ENCODE measurements around the gene SEMA3B. TPM values are rescaled to one million over a fixed set of nuclear protein-coding genes. Genes with fewer than 3 reads are reported as not detected.
A peak's percentile ranks its signal among the peaks of the same experiment; 100 is the strongest.

The SEMA3B gene
- total RNA-seq, 1 experiment from 2014 or later, result 6.4 TPM

GRCh38 chr3:50235716-50236483 lies 33.0 kb upstream of the SEMA3B start, which contains the start of gene GNAI2:
Gene GNAI2 (plus strand): TSS chr3:50236204. CDS start chr3:50236336, 132 bp downstream.
- TF ChIP-seq CTCF (conservative IDR thresholded peaks at IDR 0.05), result no peak
- Mint-ChIP-seq H3K4me3 (peak within 1 kb of the TSS; percentile 96 to 99), H3K4me1 (peaks cover 53 to 65% of the 10 kb centered on the region in 2 experiments), H3K36me3 (ENCODE audit: insufficient read depth in 1 of 3, low read depth in 3 of 3) (peaks cover 2 to 7% (median 4%) of the 10 kb centered on the region in 3 experiments; a peak in 3 of 7 replicates), H3K9me3 (no peaks in the 10 kb centered on the region; a peak in 1 of 5 replicates), H3K27ac (peak within 1 kb of the TSS; percentile 91 to 99 (median 94)), H3K27me3 (ENCODE audit: low read depth) (peaks cover 8% of the 10 kb centered on the region)
- Histone ChIP-seq H2BK120ac (ENCODE audit: low read depth, low read length, poor library complexity, severe bottlenecking) (no peak within 1 kb of the TSS), H3K9me3 (ENCODE audit: control insufficient read depth, low read depth, low read length) (no peaks in the 10 kb centered on the region), H3K18ac (ENCODE audit: insufficient read length, low read depth, low read length) (no peak within 1 kb of the TSS), H4K8ac (replicated peaks; ENCODE audit: insufficient read length, low read depth, low read length) (no peak within 1 kb of the TSS), H3K79me2 (ENCODE audit: insufficient read depth, low read length) (peaks cover 17% of the 10 kb centered on the region; the same call in 1 of the 2 replicates), H2AFZ (ENCODE audit: low read length) (no peak within 1 kb of the TSS), H3K79me1 (ENCODE audit: insufficient read depth, low read depth, low read length, poor library complexity, severe bottlenecking) (peaks cover 6% of the 10 kb centered on the region), H4K5ac (ENCODE audit: insufficient read length, low read depth, low read length) (no peak within 1 kb of the TSS), H2BK15ac (ENCODE audit: low read depth, low read length) (no peak within 1 kb of the TSS), H4K91ac (ENCODE audit: insufficient read length, low read depth, low read length) (no peak within 1 kb of the TSS), H2BK20ac (ENCODE audit: low read depth, low read length, poor library complexity, severe bottlenecking) (no peak within 1 kb of the TSS), H4K20me1 (ENCODE audit: control insufficient read depth, insufficient read depth, insufficient read length) (no peaks in the 10 kb centered on the region), H3K4me2 (ENCODE audit: insufficient read depth, insufficient read length, low read length) (peak within 1 kb of the TSS; percentile 91), H2BK12ac (ENCODE audit: insufficient read length, low read depth, low read length) (no peak within 1 kb of the TSS), H3K23ac (ENCODE audit: insufficient read length, low read depth, low read length) (no peak within 1 kb of the TSS), H2BK5ac (ENCODE audit: insufficient read length, low read length) (no peak within 1 kb of the TSS), H2AK5ac (ENCODE audit: insufficient read length, low read length) (no peak within 1 kb of the TSS), H3K14ac (ENCODE audit: insufficient read depth, low read length) (peak within 1 kb of the TSS; percentile 48), H3T11ph (ENCODE audit: low read length) (no peak within 1 kb of the TSS), H3K27ac (ENCODE audit: insufficient read length, low read depth, low read length) (no peak within 1 kb of the TSS), H3K9ac (ENCODE audit: extremely low read depth, insufficient read length, low read length) (peak within 1 kb of the TSS; percentile 59), H3K23me2 (ENCODE audit: insufficient read length, low read depth, low read length, poor library complexity, severe bottlenecking) (peaks cover 14% of the 10 kb centered on the region), H3K27me3 (ENCODE audit: insufficient read depth, low read length) (no peaks in the 10 kb centered on the region), H3K56ac (ENCODE audit: insufficient read length, low read depth, low read length) (no peak within 1 kb of the TSS), H3K4me1 (ENCODE audit: insufficient read depth, low read length) (peaks cover 6% of the 10 kb centered on the region; the same call in 1 of the 2 replicates), H3K4ac (ENCODE audit: low read depth, low read length) (no peak within 1 kb of the TSS)
- no CpG with 5 or more reads among the region's 75 CpGs for WGBS (ENCODE audit: extremely low coverage, insufficient read length, low lambda C conversion rate)
- DNase-seq, result peak; percentile 99
